Endothelial cell of umbilical vein (primary cell): ENCODE measurements around the gene EPHA5.

Experiments
- EZH2 ChIP-seq: IDR thresholded peaks from 2 replicates; pipeline ENCODE4 v1.6.1; 2012; ENCODE audit warnings: borderline replicate concordance, low read depth, mild to moderate bottlenecking, moderate library complexity, low read length, inconsistent platforms; ENCODE audit not compliant: severe bottlenecking
- FOS ChIP-seq: IDR thresholded peaks from 2 replicates; pipeline ENCODE4 v1.6.1; 2011; ENCODE audit warnings: mild to moderate bottlenecking, low read length, moderate library complexity, borderline replicate concordance; ENCODE audit not compliant: insufficient read depth
- JUN ChIP-seq: IDR thresholded peaks from 2 replicates; pipeline ENCODE4 v1.6.1; 2011; ENCODE audit warnings: borderline replicate concordance, low read depth; ENCODE audit not compliant: insufficient read length, insufficient read depth
- MAX ChIP-seq: IDR thresholded peaks from 2 replicates; pipeline ENCODE4 v1.6.1; 2011; ENCODE audit not compliant: insufficient read depth, insufficient read length
- MYC ChIP-seq: IDR thresholded peaks from one replicate; pipeline ENCODE4 v1.6.1; 2011; ENCODE audit warnings: mild to moderate bottlenecking, low read depth, low read length
- POLR2A ChIP-seq: IDR thresholded peaks from 2 replicates; pipeline ENCODE4 v1.6.1; 2012; ENCODE audit warnings: low read depth, mild to moderate bottlenecking, control low read depth, low read length
- POLR2AphosphoS5 ChIP-seq: IDR thresholded peaks from 2 replicates; pipeline ENCODE4 v1.6.1; 2012; ENCODE audit warnings: low read depth, mild to moderate bottlenecking, control low read depth, low read length, moderate library complexity; ENCODE audit not compliant: insufficient read depth
- TF ChIP-seq, protein P1 (sequence below), 2 donors: IDR thresholded peaks; 1 replicate in 1 of 2; 2 replicates in 1 of 2; pipeline ENCODE4 v1.5.1; 2011; ENCODE audit warnings: low read length in 2 of 2, mild to moderate bottlenecking in 2 of 2, moderate library complexity in 2 of 2, control low read depth in 1 of 2, inconsistent platforms in 1 of 2, low read depth in 1 of 2; ENCODE audit not compliant: insufficient read depth in 1 of 2; ENCODE audit errors: extremely low read depth in 1 of 2

DNA sequence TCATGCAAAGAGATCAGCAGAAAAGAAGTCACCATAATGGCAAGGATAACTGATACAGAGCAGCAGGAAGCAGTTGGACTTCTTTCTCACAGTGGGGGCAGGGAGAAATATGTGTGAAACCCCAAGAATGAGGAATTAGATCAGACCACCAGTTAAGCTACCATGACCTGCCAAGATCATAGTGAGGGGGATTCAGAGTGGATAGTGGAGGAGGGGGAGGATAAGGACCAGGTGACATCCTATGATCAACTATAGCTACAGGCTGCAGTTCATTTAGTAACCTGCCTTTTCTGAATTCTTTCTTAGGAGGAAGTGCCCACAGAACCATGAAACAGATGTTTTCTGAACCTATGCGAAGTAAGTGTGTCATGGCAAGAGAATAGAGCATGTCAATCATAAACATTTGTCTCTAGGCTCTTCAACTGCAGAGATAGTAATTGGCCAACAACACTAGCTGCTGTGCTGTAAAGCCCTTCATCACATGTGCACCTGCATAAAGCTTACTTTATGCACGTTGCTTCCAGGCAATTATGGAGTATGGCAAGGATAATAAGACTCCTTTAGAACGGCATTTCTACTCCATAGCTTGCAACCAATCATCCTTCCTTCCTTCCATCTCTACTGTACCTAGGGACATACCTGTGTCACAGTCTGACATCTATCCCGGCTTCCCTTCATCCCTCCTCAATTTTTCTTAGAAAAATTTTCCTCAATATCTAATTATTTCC lies 329.7 kb downstream of the EPHA5 start:
- no peak for TF ChIP-seq POLR2A
- no peak for TF ChIP-seq MAX
- no peak for TF ChIP-seq EZH2
- TF ChIP-seq, protein P1, sequence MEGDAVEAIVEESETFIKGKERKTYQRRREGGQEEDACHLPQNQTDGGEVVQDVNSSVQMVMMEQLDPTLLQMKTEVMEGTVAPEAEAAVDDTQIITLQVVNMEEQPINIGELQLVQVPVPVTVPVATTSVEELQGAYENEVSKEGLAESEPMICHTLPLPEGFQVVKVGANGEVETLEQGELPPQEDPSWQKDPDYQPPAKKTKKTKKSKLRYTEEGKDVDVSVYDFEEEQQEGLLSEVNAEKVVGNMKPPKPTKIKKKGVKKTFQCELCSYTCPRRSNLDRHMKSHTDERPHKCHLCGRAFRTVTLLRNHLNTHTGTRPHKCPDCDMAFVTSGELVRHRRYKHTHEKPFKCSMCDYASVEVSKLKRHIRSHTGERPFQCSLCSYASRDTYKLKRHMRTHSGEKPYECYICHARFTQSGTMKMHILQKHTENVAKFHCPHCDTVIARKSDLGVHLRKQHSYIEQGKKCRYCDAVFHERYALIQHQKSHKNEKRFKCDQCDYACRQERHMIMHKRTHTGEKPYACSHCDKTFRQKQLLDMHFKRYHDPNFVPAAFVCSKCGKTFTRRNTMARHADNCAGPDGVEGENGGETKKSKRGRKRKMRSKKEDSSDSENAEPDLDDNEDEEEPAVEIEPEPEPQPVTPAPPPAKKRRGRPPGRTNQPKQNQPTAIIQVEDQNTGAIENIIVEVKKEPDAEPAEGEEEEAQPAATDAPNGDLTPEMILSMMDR (IDR thresholded peaks at IDR 0.05; ENCODE audit: extremely low read depth in 1 of 2, insufficient read depth in 1 of 2, low read depth in 1 of 2, low read length in 2 of 2): no peak
- no peak for TF ChIP-seq POLR2AphosphoS5
- TF ChIP-seq FOS: no peak
- no peak for TF ChIP-seq JUN
- TF ChIP-seq MYC: no peak
